Activated T-helper 17 cell treated with anti-CD3 and anti-CD28 coated beads, Interleukin-2, amount 50 U/mL, for 72 hours (primary cell): Measurements from ENCODE around the gene REG4. TPM values are rescaled to one million over a fixed set of nuclear protein-coding genes. Genes with fewer than 3 reads are reported as not detected.
A peak's percentile ranks its signal among the peaks of the same experiment; 100 is the strongest.
"Not testable (repeated sequence)": the region's sequence is repeated elsewhere in the genome, so short reads cannot be mapped to it uniquely, and the experiment has no call there.

Experiments used
- ATAC-seq: fragments of 150-1000 bp; cut with Tn5 transposase; replicated peaks from 2 replicates; pipeline ENCODE4 v1.10.0; 2021; ENCODE audit warnings: mild to moderate bottlenecking, moderate library complexity
- H3K27ac Mint-ChIP-seq: one replicate; pipeline ENCODE4 v1.8.0; 2022; ENCODE audit warnings: mixed read lengths
- H3K27me3 Mint-ChIP-seq: one replicate; pipeline ENCODE4 v1.8.0; 2022; ENCODE audit warnings: mixed read lengths
- H3K36me3 Mint-ChIP-seq: one replicate; pipeline ENCODE4 v1.8.0; 2022; ENCODE audit warnings: low read depth, mild to moderate bottlenecking, mixed read lengths
- H3K4me1 Mint-ChIP-seq: one replicate; pipeline ENCODE4 v1.8.0; 2022; ENCODE audit warnings: mixed read lengths
- H3K4me3 Mint-ChIP-seq: one replicate; pipeline ENCODE4 v1.8.0; 2022; ENCODE audit warnings: mild to moderate bottlenecking, mixed read lengths
- H3K9me3 Mint-ChIP-seq: one replicate; pipeline ENCODE4 v1.8.0; 2022; ENCODE audit warnings: mixed read lengths
- total RNA-seq, 2 donors: library from RNA; stranded (reverse); gene quantifications; one replicate each; pipeline ENCODE4 v1.2.3, GENCODE V29; 2022

Gene REG4
- total RNA-seq, result 1 to 10 TPM in 1 of 2 donors, not detected in 1; 1.4 TPM

GRCh38 chr1:119811387-119811786 lies at the start of gene REG4:
Gene REG4 (minus strand): TSS chr1:119811460. CDS start chr1:119808769, 2,691 bp downstream.
- Mint-ChIP-seq H3K9me3 (no peaks in the 10 kb centered on the region), H3K27me3 (peaks cover 24% of the 10 kb centered on the region), H3K4me3 (no peak within 1 kb of the TSS), H3K36me3 (no peaks in the 10 kb centered on the region), H3K27ac (no peak within 1 kb of the TSS), H3K4me1 (no peaks in the 10 kb centered on the region)
- ATAC-seq, result no peak

GRCh38 chr1:119859647-119860046 lies 48.4 kb upstream of the REG4 start:
- Mint-ChIP-seq H3K9me3 (no peaks in the 10 kb centered on the region), H3K27ac (no peak overlapping the region), H3K27me3 (peaks cover 10% of the 10 kb centered on the region), H3K4me1 (no peaks in the 10 kb centered on the region), H3K4me3 (peak overlapping the region; percentile 10), H3K36me3 (no peaks in the 10 kb centered on the region)
- ATAC-seq, result peak; percentile 79

GRCh38 chr1:119858556-119859214 lies 47.4 kb upstream of the REG4 start:
- H3K4me3 Mint-ChIP-seq, H3K36me3 Mint-ChIP-seq, H3K27ac Mint-ChIP-seq, H3K4me1 Mint-ChIP-seq, H3K27me3 Mint-ChIP-seq, ATAC-seq, H3K9me3 Mint-ChIP-seq: not testable (repeated sequence)

- H3K4me1 Mint-ChIP-seq, result no peaks in the 10 kb centered on the region
- no peaks in the 10 kb centered on the region for H3K36me3 Mint-ChIP-seq
- no peak overlapping the region for H3K4me3 Mint-ChIP-seq
- no peak for ATAC-seq
- no peaks in the 10 kb centered on the region for H3K9me3 Mint-ChIP-seq
- H3K27ac Mint-ChIP-seq, result no peak overlapping the region
- H3K27me3 Mint-ChIP-seq, result peaks cover 7% of the 10 kb centered on the region
Observed at GRCh38 chr1:119858126-119858525, 46.9 kb upstream of the REG4 start.

- Mint-ChIP-seq H3K27ac (no peak overlapping the region), H3K36me3 (no peaks in the 10 kb centered on the region), H3K4me3 (no peak overlapping the region), H3K4me1 (no peaks in the 10 kb centered on the region), H3K9me3 (no peaks in the 10 kb centered on the region), H3K27me3 (no peaks in the 10 kb centered on the region)
- no peak for ATAC-seq
Observed at GRCh38 chr1:119853155-119853554, 41.9 kb upstream of the REG4 start.

GRCh38 chr1:119844206-119844605 lies 32.9 kb upstream of the REG4 start:
- H3K27ac Mint-ChIP-seq, ATAC-seq, H3K9me3 Mint-ChIP-seq, H3K36me3 Mint-ChIP-seq, H3K4me1 Mint-ChIP-seq, H3K27me3 Mint-ChIP-seq, H3K4me3 Mint-ChIP-seq: not testable (repeated sequence)

- Mint-ChIP-seq H3K9me3 (no peaks in the 10 kb centered on the region), H3K27ac (no peak overlapping the region), H3K4me1 (no peaks in the 10 kb centered on the region), H3K4me3 (no peak overlapping the region), H3K36me3 (no peaks in the 10 kb centered on the region), H3K27me3 (peaks cover 7% of the 10 kb centered on the region)
- no peak for ATAC-seq
Observed at GRCh38 chr1:119841306-119841705, 30.0 kb upstream of the REG4 start.

GRCh38 chr1:119840745-119841144 lies 29.5 kb upstream of the REG4 start:
- Mint-ChIP-seq H3K27ac (no peak overlapping the region), H3K36me3 (no peaks in the 10 kb centered on the region), H3K4me3 (no peak overlapping the region), H3K4me1 (no peaks in the 10 kb centered on the region), H3K27me3 (peaks cover 9% of the 10 kb centered on the region), H3K9me3 (no peaks in the 10 kb centered on the region)
- ATAC-seq, result no peak

- Mint-ChIP-seq H3K9me3 (no peaks in the 10 kb centered on the region), H3K4me1 (no peaks in the 10 kb centered on the region), H3K27ac (no peak overlapping the region), H3K36me3 (no peaks in the 10 kb centered on the region), H3K27me3 (peaks cover 13% of the 10 kb centered on the region), H3K4me3 (no peak overlapping the region)
- ATAC-seq, result no peak
Observed at GRCh38 chr1:119838236-119838635, 27.0 kb upstream of the REG4 start.

GRCh38 chr1:119834990-119835389 lies 23.7 kb upstream of the REG4 start:
- H3K9me3 Mint-ChIP-seq, result peaks cover 6% of the 10 kb centered on the region
- no peaks in the 10 kb centered on the region for H3K4me1 Mint-ChIP-seq
- no peaks in the 10 kb centered on the region for H3K36me3 Mint-ChIP-seq
- no peak for ATAC-seq
- no peak overlapping the region for H3K4me3 Mint-ChIP-seq
- H3K27ac Mint-ChIP-seq, result no peak overlapping the region
- H3K27me3 Mint-ChIP-seq, result peaks cover 20% of the 10 kb centered on the region

- Mint-ChIP-seq H3K4me3 (no peak overlapping the region), H3K27me3 (peaks cover 21% of the 10 kb centered on the region), H3K9me3 (peaks cover 6% of the 10 kb centered on the region), H3K27ac (no peak overlapping the region), H3K4me1 (no peaks in the 10 kb centered on the region), H3K36me3 (no peaks in the 10 kb centered on the region)
- ATAC-seq, result no peak
Observed at GRCh38 chr1:119831027-119831426, 19.8 kb upstream of the REG4 start.

GRCh38 chr1:119829625-119830024 lies 18.4 kb upstream of the REG4 start:
- Mint-ChIP-seq H3K27me3 (peaks cover 21% of the 10 kb centered on the region), H3K27ac (no peak overlapping the region), H3K36me3 (no peaks in the 10 kb centered on the region), H3K9me3 (peaks cover 6% of the 10 kb centered on the region), H3K4me3 (no peak overlapping the region), H3K4me1 (no peaks in the 10 kb centered on the region)
- ATAC-seq, result no peak

- not testable (repeated sequence) for H3K4me1 Mint-ChIP-seq, ATAC-seq, H3K27ac Mint-ChIP-seq, H3K36me3 Mint-ChIP-seq, H3K4me3 Mint-ChIP-seq, H3K9me3 Mint-ChIP-seq
- peaks cover 24% of the 10 kb centered on the region for H3K27me3 Mint-ChIP-seq
Observed at GRCh38 chr1:119829006-119829405, 17.7 kb upstream of the REG4 start.

GRCh38 chr1:119828266-119828665 lies 17.0 kb upstream of the REG4 start:
- ATAC-seq, result no peak
- H3K27me3 Mint-ChIP-seq, result peaks cover 30% of the 10 kb centered on the region
- no peak overlapping the region for H3K4me3 Mint-ChIP-seq
- no peaks in the 10 kb centered on the region for H3K36me3 Mint-ChIP-seq
- H3K4me1 Mint-ChIP-seq, result no peaks in the 10 kb centered on the region
- H3K27ac Mint-ChIP-seq, result no peak overlapping the region
- peaks cover 6% of the 10 kb centered on the region for H3K9me3 Mint-ChIP-seq

- H3K9me3 Mint-ChIP-seq, result peaks cover 6% of the 10 kb centered on the region
- peaks cover 30% of the 10 kb centered on the region for H3K27me3 Mint-ChIP-seq
- H3K4me3 Mint-ChIP-seq, result no peak overlapping the region
- H3K36me3 Mint-ChIP-seq, result no peaks in the 10 kb centered on the region
- no peaks in the 10 kb centered on the region for H3K4me1 Mint-ChIP-seq
- ATAC-seq, result no peak
- H3K27ac Mint-ChIP-seq, result no peak overlapping the region
Observed at GRCh38 chr1:119827010-119827409, 15.8 kb upstream of the REG4 start.

GRCh38 chr1:119822406-119822805 lies 11.1 kb upstream of the REG4 start:
- no peak overlapping the region for H3K4me3 Mint-ChIP-seq
- no peaks in the 10 kb centered on the region for H3K36me3 Mint-ChIP-seq
- H3K4me1 Mint-ChIP-seq, result no peaks in the 10 kb centered on the region
- H3K9me3 Mint-ChIP-seq, result no peaks in the 10 kb centered on the region
- no peak overlapping the region for H3K27ac Mint-ChIP-seq
- H3K27me3 Mint-ChIP-seq, result peaks cover 20% of the 10 kb centered on the region
- ATAC-seq, result no peak
